ENCODE results near the gene PAX7.

PAX7 gene

DNA sequence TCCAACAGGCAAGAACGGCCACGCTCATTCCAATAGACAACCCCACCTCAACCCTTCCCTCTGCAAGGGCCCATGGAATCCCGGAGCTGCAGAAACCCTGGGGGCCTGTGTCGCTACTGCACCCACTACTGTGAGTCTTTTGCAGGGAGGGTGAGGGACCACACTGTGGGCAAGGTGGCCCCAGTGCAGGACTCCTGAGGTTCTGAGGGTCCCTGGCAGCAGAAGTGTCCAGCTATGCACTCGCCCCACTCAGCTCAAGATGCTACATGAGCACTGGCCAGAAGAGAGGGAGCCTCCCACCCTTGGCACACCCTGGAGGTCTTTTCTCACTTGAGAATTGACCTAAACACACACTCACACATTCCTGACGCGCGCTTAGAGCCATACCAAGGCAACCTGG, 2.1 kb upstream of the PAX7 start:
- Histone ChIP-seq H3K36me3 (ENCODE audit: control insufficient read depth, insufficient read depth, low read length) (no peaks in the 10 kb centered on the region), H3K27ac (ENCODE audit: low read depth, low read length, severe bottlenecking) (no peak overlapping the region), H3K9me3 (ENCODE audit: control insufficient read depth, low read length) (no peaks in the 10 kb centered on the region), H3K4me3 (ENCODE audit: extremely low read depth, insufficient read depth, low read length, poor library complexity, severe bottlenecking) (no peak overlapping the region), H3K4me1 (ENCODE audit: control insufficient read depth, insufficient read depth, low read length, poor library complexity, severe bottlenecking) (peaks cover 19% of the 10 kb centered on the region)
- WGBS, 2 experiments (ENCODE audit: insufficient coverage in 2 of 2): 79 to 82% methylated on average over 5 to 6 of the region's 8 CpGs

DNA sequence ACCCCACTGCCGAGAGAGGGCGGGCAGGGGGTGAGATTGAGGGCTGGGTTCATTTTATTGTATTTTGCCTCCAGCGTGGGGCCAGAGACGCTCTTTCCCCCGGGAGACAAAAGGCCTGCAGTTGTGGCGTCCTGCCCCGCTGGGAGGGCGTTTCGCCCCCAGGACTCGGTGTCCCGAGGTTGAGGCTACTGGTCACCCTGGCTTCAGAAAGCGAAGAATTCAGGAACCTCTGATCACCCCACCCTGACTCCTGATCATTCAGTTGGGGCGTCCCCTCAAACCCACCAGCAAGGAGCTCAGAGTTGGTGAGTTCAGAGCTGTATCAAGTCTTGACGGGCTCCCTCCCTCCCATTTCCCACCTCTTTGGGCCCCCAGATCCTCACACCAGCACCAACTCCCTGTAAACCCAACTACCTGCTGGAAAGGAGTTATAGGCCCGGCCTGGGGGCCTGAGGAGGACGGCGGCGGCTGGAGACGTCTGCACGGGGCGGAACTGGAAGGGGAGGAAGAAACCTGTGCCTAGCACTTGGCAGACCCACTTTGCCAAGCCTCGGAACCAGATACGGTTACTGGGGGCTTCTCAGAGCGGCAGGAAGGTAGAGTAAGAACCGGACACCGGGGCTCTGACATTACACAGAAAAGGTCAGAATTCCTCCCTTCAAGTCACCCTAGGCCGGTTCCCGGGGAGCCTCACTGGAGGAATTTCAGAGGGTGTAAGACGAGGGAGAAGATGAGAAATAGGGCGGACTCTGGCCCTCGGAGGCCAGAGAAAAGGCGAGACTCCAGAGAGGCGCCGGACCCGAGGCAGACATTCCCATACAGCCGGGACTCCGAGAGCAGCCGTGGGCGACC, 761 bp upstream of the PAX7 start:
- H3K9me3 ChIP-seq (ENCODE audit: control insufficient read depth, low read length): no peaks in the 10 kb centered on the region
- peaks cover 19% of the 10 kb centered on the region for H3K4me1 ChIP-seq (ENCODE audit: control insufficient read depth, insufficient read depth, low read length, poor library complexity, severe bottlenecking)
- H3K27ac ChIP-seq (ENCODE audit: low read depth, low read length, severe bottlenecking): peak overlapping the region; percentile 16
- no peaks in the 10 kb centered on the region for H3K36me3 ChIP-seq (ENCODE audit: control insufficient read depth, insufficient read depth, low read length)
- H3K4me3 ChIP-seq (ENCODE audit: extremely low read depth, insufficient read depth, low read length, poor library complexity, severe bottlenecking): peak overlapping the region; percentile 26
- 5 to 7% methylated on average over 28 to 36 of the region's 39 CpGs for WGBS, 2 experiments (ENCODE audit: insufficient coverage in 2 of 2)

DNA sequence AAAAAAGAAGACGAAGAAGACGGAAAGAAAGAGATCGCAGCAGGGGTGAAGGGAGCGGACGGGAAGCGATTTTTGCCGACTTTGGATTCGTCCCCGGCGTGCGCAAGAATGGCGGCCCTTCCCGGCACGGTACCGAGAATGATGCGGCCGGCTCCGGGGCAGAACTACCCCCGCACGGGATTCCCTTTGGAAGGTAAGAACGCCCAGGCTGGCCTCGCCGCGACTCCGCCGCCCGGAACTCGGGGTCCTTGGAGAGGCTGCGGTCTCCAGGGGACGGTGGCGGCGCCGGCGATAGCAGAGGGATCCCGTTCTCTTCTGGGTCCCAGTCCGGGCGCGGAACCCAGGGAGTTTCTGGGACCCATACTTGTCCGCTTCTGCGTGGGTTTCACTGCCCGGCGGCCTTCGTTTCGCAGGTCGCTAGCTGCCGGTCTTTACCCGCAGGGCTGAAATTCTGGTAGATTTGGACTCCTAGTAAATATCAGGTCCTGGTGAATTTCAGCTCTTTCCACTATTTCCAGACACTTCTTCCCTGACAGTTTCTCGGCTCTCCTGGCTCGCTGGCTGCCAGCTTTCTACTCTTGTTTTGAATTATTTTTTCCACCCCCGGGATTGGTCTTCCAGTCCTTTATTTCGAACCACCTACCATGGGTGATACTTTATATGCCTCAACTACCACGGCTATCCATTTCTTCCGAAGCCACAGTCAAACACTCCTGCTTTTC, 1.0 kb downstream of the PAX7 start:
- no peaks in the 10 kb centered on the region for H3K9me3 ChIP-seq (ENCODE audit: control insufficient read depth, low read length)
- H3K4me3 ChIP-seq (ENCODE audit: extremely low read depth, insufficient read depth, low read length, poor library complexity, severe bottlenecking): peak overlapping the region; percentile 26
- no peak overlapping the region for H3K27ac ChIP-seq (ENCODE audit: low read depth, low read length, severe bottlenecking)
- H3K36me3 ChIP-seq (ENCODE audit: control insufficient read depth, insufficient read depth, low read length): no peaks in the 10 kb centered on the region
- 0% methylated on average over 45 to 49 of the region's 53 CpGs for WGBS, 2 experiments (ENCODE audit: insufficient coverage in 2 of 2)
- H3K4me1 ChIP-seq (ENCODE audit: control insufficient read depth, insufficient read depth, low read length, poor library complexity, severe bottlenecking): peaks cover 19% of the 10 kb centered on the region

DNA sequence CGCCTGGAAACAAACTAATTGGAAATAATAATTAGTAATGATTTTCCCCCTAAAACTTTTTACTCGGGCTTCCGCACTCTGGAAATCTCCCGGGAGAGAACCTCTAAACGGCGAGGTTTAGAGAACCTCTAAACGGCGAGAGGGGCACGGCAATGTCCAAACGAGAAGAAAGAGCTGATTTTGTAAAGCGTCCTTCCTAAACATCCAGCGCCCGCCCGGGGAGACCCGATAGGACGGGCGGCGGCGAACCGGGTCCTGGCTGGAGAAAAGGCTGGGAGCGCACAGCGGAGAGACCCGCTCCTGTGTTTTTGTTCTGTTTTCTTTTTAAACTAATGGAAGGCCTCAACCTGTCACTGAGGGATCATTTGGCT, 1.6 kb downstream of the PAX7 start:
- Histone ChIP-seq H3K36me3 (ENCODE audit: control insufficient read depth, insufficient read depth, low read length) (no peaks in the 10 kb centered on the region), H3K4me3 (ENCODE audit: extremely low read depth, insufficient read depth, low read length, poor library complexity, severe bottlenecking) (peak overlapping the region; percentile 26), H3K4me1 (ENCODE audit: control insufficient read depth, insufficient read depth, low read length, poor library complexity, severe bottlenecking) (peaks cover 17% of the 10 kb centered on the region), H3K9me3 (ENCODE audit: control insufficient read depth, low read length) (no peaks in the 10 kb centered on the region), H3K27ac (ENCODE audit: low read depth, low read length, severe bottlenecking) (no peak overlapping the region)
- WGBS, 2 experiments (ENCODE audit: insufficient coverage in 2 of 2): 0% methylated on average over 10 to 17 of the region's 23 CpGs

DNA sequence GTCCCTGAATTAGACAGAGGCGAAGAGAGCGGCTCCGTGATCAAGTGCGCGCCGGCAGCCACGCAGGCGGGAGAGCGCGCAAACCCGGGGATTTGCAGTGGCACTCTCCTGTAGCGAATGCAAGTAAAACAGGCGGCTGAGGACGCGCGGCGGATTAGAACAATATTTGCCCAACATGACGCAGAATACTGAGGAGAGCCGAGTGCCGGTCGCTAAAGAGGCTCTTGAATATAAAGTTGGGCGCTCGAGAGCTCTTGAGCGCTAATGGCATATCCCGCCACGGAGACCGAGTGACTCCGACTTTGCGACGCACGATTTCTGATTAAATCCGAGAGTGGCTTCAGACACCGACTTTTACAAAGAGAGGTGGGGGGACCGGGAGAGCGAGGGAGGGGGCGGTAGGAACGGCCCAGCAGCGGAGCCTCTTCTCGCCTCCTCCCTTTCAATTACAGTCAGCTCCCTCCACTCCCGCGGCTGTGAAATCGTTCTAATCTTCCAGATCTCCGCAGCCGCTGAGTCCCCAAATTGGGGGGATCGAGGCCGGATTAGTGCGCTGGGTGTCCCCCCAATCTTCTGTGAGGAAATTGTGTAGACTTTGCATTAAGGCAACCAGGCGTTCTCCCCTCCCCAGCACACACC, 2.3 kb downstream of the PAX7 start:
- no peaks in the 10 kb centered on the region for H3K36me3 ChIP-seq (ENCODE audit: control insufficient read depth, insufficient read depth, low read length)
- H3K27ac ChIP-seq (ENCODE audit: low read depth, low read length, severe bottlenecking): no peak overlapping the region
- H3K9me3 ChIP-seq (ENCODE audit: control insufficient read depth, low read length): no peaks in the 10 kb centered on the region
- no peak overlapping the region for H3K4me3 ChIP-seq (ENCODE audit: extremely low read depth, insufficient read depth, low read length, poor library complexity, severe bottlenecking)
- 1% methylated on average over 36 to 41 of the region's 48 CpGs for whole genome bisulfite sequencing, 2 experiments (ENCODE audit: insufficient coverage in 2 of 2)
- H3K4me1 ChIP-seq (ENCODE audit: control insufficient read depth, insufficient read depth, low read length, poor library complexity, severe bottlenecking): peaks cover 13% of the 10 kb centered on the region

DNA sequence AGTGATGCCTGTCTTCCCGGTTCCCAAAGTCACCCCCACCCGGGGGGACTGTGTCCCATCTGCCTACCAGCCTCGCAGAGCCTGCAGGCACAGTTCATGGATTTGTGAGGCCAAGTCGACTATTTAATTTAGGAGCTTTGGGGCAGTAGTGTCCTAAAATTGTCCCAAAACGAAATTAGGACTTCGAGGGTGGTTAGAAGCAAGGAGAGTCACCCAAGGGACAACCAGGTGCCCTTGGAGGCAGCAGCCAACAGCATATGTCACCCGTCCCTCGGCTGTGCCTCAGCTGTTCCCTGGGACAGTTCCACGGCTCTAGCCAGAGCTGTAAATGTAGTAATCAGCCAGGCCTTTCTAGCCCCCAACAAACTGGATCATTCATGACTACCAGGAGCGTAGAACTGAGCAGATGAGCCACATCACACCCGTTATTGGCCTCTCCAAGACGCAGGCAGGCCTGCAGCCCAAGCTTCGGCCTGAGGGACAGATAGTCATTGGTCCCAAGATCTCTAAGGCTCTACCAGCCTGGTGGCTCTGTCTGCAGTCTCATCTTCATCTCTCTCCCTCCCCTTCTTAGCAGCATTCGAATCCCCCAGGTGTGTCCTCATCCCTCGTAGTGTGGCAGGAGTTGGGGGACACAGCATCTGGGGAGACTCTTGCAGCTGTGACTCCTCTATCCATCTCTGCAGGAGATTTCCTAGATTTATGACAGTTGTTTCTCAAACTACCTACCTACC, 2.9 kb downstream of the PAX7 start:
- WGBS, 2 experiments (ENCODE audit: insufficient coverage in 2 of 2): 7 to 15% methylated on average over 9 to 13 of the region's 15 CpGs
- Histone ChIP-seq H3K9me3 (ENCODE audit: control insufficient read depth, low read length) (no peaks in the 10 kb centered on the region), H3K27ac (ENCODE audit: low read depth, low read length, severe bottlenecking) (no peak overlapping the region), H3K4me1 (ENCODE audit: control insufficient read depth, insufficient read depth, low read length, poor library complexity, severe bottlenecking) (peaks cover 14% of the 10 kb centered on the region), H3K4me3 (ENCODE audit: extremely low read depth, insufficient read depth, low read length, poor library complexity, severe bottlenecking) (no peak overlapping the region), H3K36me3 (ENCODE audit: control insufficient read depth, insufficient read depth, low read length) (no peaks in the 10 kb centered on the region)

DNA sequence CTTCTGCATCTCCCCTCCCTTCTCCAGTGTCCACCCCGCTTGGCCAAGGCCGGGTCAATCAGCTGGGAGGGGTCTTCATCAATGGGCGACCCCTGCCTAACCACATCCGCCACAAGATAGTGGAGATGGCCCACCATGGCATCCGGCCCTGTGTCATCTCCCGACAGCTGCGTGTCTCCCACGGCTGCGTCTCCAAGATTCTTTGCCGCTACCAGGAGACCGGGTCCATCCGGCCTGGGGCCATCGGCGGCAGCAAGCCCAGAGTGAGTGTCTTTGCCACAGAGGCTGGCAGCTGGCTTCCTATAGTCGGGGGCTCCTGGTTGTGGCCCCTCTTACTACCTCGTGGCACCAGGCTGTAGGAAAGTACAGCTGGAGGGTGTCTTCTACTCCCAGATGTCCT, 3.6 kb downstream of the PAX7 start:
- H3K9me3 ChIP-seq (ENCODE audit: control insufficient read depth, low read length): no peaks in the 10 kb centered on the region
- H3K36me3 ChIP-seq (ENCODE audit: control insufficient read depth, insufficient read depth, low read length): no peaks in the 10 kb centered on the region
- H3K4me1 ChIP-seq (ENCODE audit: control insufficient read depth, insufficient read depth, low read length, poor library complexity, severe bottlenecking): peaks cover 14% of the 10 kb centered on the region
- no peak overlapping the region for H3K4me3 ChIP-seq (ENCODE audit: extremely low read depth, insufficient read depth, low read length, poor library complexity, severe bottlenecking)
- no peak overlapping the region for H3K27ac ChIP-seq (ENCODE audit: low read depth, low read length, severe bottlenecking)
- WGBS, 2 experiments (ENCODE audit: insufficient coverage in 2 of 2): 15% methylated on average over 14 to 15 of the region's 16 CpGs

DNA sequence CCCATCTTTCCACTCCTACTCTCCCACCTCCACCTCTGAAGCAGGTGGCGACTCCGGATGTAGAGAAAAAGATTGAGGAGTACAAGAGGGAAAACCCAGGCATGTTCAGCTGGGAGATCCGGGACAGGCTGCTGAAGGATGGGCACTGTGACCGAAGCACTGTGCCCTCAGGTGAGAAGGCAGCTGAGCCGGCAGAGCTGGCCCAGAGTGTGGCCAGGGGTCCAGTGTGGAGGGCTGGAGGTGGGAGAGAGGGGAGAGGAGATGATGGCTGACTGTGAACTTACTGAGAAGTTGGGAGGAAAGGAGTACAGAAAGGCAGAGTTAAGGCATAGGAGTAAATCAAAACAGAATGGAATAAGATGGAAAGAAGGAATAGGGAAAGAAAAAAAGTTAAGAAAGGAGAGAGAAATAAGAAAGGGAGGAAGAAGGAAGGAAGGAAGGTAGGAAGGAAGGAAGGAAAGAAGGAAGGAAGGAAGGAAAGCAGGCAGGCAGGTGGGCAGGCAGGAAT, 4.5 kb downstream of the PAX7 start:
- Histone ChIP-seq H3K4me3 (ENCODE audit: extremely low read depth, insufficient read depth, low read length, poor library complexity, severe bottlenecking) (no peak overlapping the region), H3K36me3 (ENCODE audit: control insufficient read depth, insufficient read depth, low read length) (no peaks in the 10 kb centered on the region), H3K9me3 (ENCODE audit: control insufficient read depth, low read length) (no peaks in the 10 kb centered on the region), H3K27ac (ENCODE audit: low read depth, low read length, severe bottlenecking) (no peak overlapping the region), H3K4me1 (ENCODE audit: control insufficient read depth, insufficient read depth, low read length, poor library complexity, severe bottlenecking) (peaks cover 11% of the 10 kb centered on the region)
- 0 to 8% methylated on average over 2 to 3 of the region's 5 CpGs for WGBS, 2 experiments (ENCODE audit: insufficient coverage in 2 of 2)

DNA sequence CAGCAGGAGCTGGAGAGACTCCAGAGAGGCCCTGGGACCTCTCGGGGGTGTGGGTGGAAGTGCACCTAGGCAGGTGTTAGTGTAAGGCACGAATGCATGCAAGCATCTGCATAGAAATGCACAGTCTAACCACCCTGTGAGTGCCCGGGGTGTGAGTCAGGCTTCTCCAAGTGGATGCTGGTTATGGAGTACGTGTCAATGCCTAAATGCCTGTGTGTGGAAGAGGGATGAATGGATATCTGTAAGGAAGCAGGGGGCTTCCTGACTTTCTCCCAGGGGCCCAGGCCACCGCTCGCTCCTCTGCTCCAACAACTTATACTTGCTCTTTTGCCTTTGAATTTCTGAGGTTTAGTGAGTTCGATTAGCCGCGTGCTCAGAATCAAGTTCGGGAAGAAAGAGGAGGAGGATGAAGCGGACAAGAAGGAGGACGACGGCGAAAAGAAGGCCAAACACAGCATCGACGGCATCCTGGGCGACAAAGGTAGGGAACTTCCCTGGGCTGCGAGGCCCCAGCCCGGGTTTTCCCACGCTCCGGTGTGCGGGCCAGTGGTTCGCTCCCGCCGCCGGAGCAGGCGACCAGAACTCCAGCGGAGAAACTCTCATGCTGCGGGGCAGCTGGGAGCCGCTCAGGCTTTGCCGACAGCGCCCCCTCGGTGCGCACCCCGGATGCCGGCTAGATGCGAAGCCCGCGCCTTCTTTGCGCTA, 5.4 kb downstream of the PAX7 start:
- H3K27ac ChIP-seq (ENCODE audit: low read depth, low read length, severe bottlenecking): no peak overlapping the region
- no peaks in the 10 kb centered on the region for H3K9me3 ChIP-seq (ENCODE audit: control insufficient read depth, low read length)
- 1 to 2% methylated on average over 35 to 38 of the region's 40 CpGs for WGBS, 2 experiments (ENCODE audit: insufficient coverage in 2 of 2)
- no peak overlapping the region for H3K4me3 ChIP-seq (ENCODE audit: extremely low read depth, insufficient read depth, low read length, poor library complexity, severe bottlenecking)
- peaks cover 15% of the 10 kb centered on the region for H3K4me1 ChIP-seq (ENCODE audit: control insufficient read depth, insufficient read depth, low read length, poor library complexity, severe bottlenecking)
- H3K36me3 ChIP-seq (ENCODE audit: control insufficient read depth, insufficient read depth, low read length): no peaks in the 10 kb centered on the region
